H1 (cell line): ENCODE results near the gene MUC5AC. TPM values are rescaled to one million over a fixed set of nuclear protein-coding genes. Genes with fewer than 3 reads are reported as not detected.

Experiments used
- CTCF ChIA-PET: fragments of 300-600 bp; sonication (Branson Sonifier 250); formaldehyde crosslinking; loops from one replicate; lab custom pipeline; 2021; ENCODE audit not compliant: partially characterized antibody; lab: Charles Lee
- POLR2A ChIA-PET: fragments of 300-600 bp; sonication (Branson Sonifier 250); formaldehyde crosslinking; loops from one replicate; lab custom pipeline; 2021; ENCODE audit warnings: inconsistent platforms; ENCODE audit not compliant: partially characterized antibody; lab: Charles Lee
- DNase-seq, 2 experiments: peaks; one replicate each; pipeline versions ENCODE4 v3.0.0 to v3.0.0-alpha.2; 2010 to 2022; ENCODE audit warnings: low spot score in 2 of 2, low read depth in 1 of 2, mixed read lengths in 1 of 2
- FAIRE-seq: peaks from 2 replicates; lab custom pipeline; 2011; peaks lifted over from hg19 to GRCh38; lab: Jason Lieb, UNC
- H2AFZ ChIP-seq: 2 replicates; pipeline ENCODE4 v1.8.1; 2012; ENCODE audit warnings: low read length, inconsistent platforms
- H2AK5ac ChIP-seq: 2 replicates; pipeline ENCODE4 v1.6.1; 2013; ENCODE audit warnings: low read depth, low read length
- H2BK120ac ChIP-seq: replicated peaks from 2 replicates; pipeline ENCODE3; 2013; ENCODE audit warnings: low read depth, low read length, inconsistent platforms
- H2BK12ac ChIP-seq: 2 replicates; pipeline ENCODE4 v1.6.1; 2013; ENCODE audit warnings: low read depth, low read length
- H2BK15ac ChIP-seq: 2 replicates; pipeline ENCODE4 v1.6.1; 2013; ENCODE audit warnings: low read length
- H2BK20ac ChIP-seq: 2 replicates; pipeline ENCODE4 v1.6.1; 2013; ENCODE audit warnings: low read length
- H2BK5ac ChIP-seq: 2 replicates; pipeline ENCODE4 v1.6.1; 2013; ENCODE audit warnings: low read depth, low read length
- H3K14ac ChIP-seq: 2 replicates; pipeline ENCODE4 v1.6.1; 2013; ENCODE audit warnings: inconsistent platforms; ENCODE audit not compliant: insufficient read length
- H3K18ac ChIP-seq: 2 replicates; pipeline ENCODE4 v1.6.1; 2013; ENCODE audit warnings: low read length; ENCODE audit errors: extremely low read depth
- H3K23ac ChIP-seq: 2 replicates; pipeline ENCODE4 v1.6.1; 2013; ENCODE audit warnings: inconsistent platforms; ENCODE audit not compliant: insufficient read length
- H3K23me2 ChIP-seq: 2 replicates; pipeline ENCODE4 v1.6.1; 2013; ENCODE audit warnings: low read depth, low read length
- H3K27ac ChIP-seq: 2 replicates; pipeline ENCODE4 v1.6.1; 2011; ENCODE audit warnings: low read depth, low read length, inconsistent platforms
- H3K27me3 ChIP-seq, 4 experiments: replicated peaks in 1 of 4; 1 replicate in 1 of 4; 2 replicates in 3 of 4; pipeline versions ENCODE4 v1.6.1 to v1.8.1; 2011 to 2013; ENCODE audit warnings: low read length in 3 of 4, mild to moderate bottlenecking in 3 of 4, inconsistent platforms in 2 of 4, mixed read lengths in 2 of 4, moderate library complexity in 1 of 4; ENCODE audit not compliant: control insufficient read depth in 3 of 4, insufficient read depth in 3 of 4; ENCODE audit errors: extremely low read depth in 1 of 4
- H3K36me3 ChIP-seq, 4 experiments: 2 replicates each; pipeline versions ENCODE4 v1.6.1 to v1.8.1; 2011 to 2013; ENCODE audit warnings: mild to moderate bottlenecking in 4 of 4, low read length in 3 of 4, moderate library complexity in 2 of 4, control low read depth in 1 of 4, inconsistent platforms in 1 of 4; ENCODE audit not compliant: insufficient read depth in 4 of 4, control insufficient read depth in 2 of 4
- H3K4ac ChIP-seq: replicated peaks from 2 replicates; pipeline ENCODE3; 2013; ENCODE audit warnings: low read length, low read depth, mixed read lengths, inconsistent platforms; ENCODE audit not compliant: insufficient read length
- H3K4me1 ChIP-seq, 4 experiments: replicated peaks in 1 of 4; 1 replicate in 1 of 4; 2 replicates in 3 of 4; pipeline versions ENCODE4 v1.6.1 to v1.8.1; 2011 to 2013; ENCODE audit warnings: low read length in 3 of 4, inconsistent platforms in 2 of 4, mixed read lengths in 1 of 4; ENCODE audit not compliant: insufficient read depth in 4 of 4, control insufficient read depth in 3 of 4
- H3K4me2 ChIP-seq, 2 experiments: 2 replicates each; pipeline versions ENCODE4 v1.6.1 to v1.8.1; 2011 to 2013; ENCODE audit warnings: low read depth in 2 of 2, low read length in 2 of 2, control low read depth in 1 of 2, inconsistent platforms in 1 of 2, mild to moderate bottlenecking in 1 of 2; ENCODE audit not compliant: insufficient read depth in 1 of 2
- H3K4me3 ChIP-seq, 4 experiments: fragments of 200-600, 300-600 bp in 1 of 4; sonication (generic), shearing (Covaris generic), sonication (Bioruptor Twin) in 1 of 4; 2 replicates each; pipeline versions ENCODE4 v1.5.1 to v1.8.1; 2011 to 2016; ENCODE audit warnings: low read length in 4 of 4, low read depth in 3 of 4, control low read depth in 2 of 4, inconsistent platforms in 2 of 4, mild to moderate bottlenecking in 2 of 4, mixed read lengths in 1 of 4, moderate library complexity in 1 of 4; ENCODE audit not compliant: insufficient read depth in 2 of 4; ENCODE audit errors: extremely low read depth in 1 of 4
- H3K56ac ChIP-seq: replicated peaks from 2 replicates; pipeline ENCODE3; 2013; ENCODE audit warnings: low read depth, mild to moderate bottlenecking, mixed read lengths, low read length, inconsistent platforms; ENCODE audit not compliant: insufficient read length
- H3K79me1 ChIP-seq: 2 replicates; pipeline ENCODE4 v1.6.1; 2013; ENCODE audit warnings: low read depth, low read length, control low read depth
- H3K79me2 ChIP-seq, 2 experiments: 2 replicates each; pipeline versions ENCODE4 v1.6.1 to v1.8.1; 2012 to 2013; ENCODE audit warnings: low read length in 2 of 2, mild to moderate bottlenecking in 2 of 2, inconsistent platforms in 1 of 2; ENCODE audit not compliant: insufficient read depth in 2 of 2, control insufficient read depth in 1 of 2
- H3K9ac ChIP-seq, 4 experiments: replicated peaks in 1 of 4; 1 replicate in 1 of 4; 2 replicates in 3 of 4; pipeline versions ENCODE4 v1.6.1 to v1.8.1; 2011 to 2013; ENCODE audit warnings: low read depth in 3 of 4, low read length in 3 of 4, control low read depth in 2 of 4, mild to moderate bottlenecking in 2 of 4, moderate library complexity in 2 of 4, inconsistent platforms in 1 of 4; ENCODE audit errors: extremely low read depth in 1 of 4
- H3K9me3 ChIP-seq, 2 experiments: 2 replicates each; pipeline versions ENCODE4 v1.6.1 to v1.8.1; 2012 to 2013; ENCODE audit warnings: mild to moderate bottlenecking in 2 of 2, moderate library complexity in 2 of 2, control low read depth in 1 of 2, inconsistent platforms in 1 of 2, low read depth in 1 of 2, low read length in 1 of 2, mixed read lengths in 1 of 2; ENCODE audit not compliant: insufficient read depth in 2 of 2
- H4K20me1 ChIP-seq, 2 experiments: replicated peaks in 1 of 2; 2 replicates each; pipeline versions ENCODE3 to v1.8.1; 2011 to 2013; ENCODE audit warnings: inconsistent platforms in 2 of 2, low read length in 2 of 2, mild to moderate bottlenecking in 1 of 2; ENCODE audit not compliant: insufficient read depth in 2 of 2, control insufficient read depth in 1 of 2
- H4K5ac ChIP-seq: 2 replicates; pipeline ENCODE4 v1.6.1; 2013; ENCODE audit warnings: low read length, low read depth, mixed read lengths, inconsistent platforms; ENCODE audit not compliant: insufficient read length
- H4K8ac ChIP-seq: 2 replicates; pipeline ENCODE4 v1.8.0; 2013; ENCODE audit warnings: mild to moderate bottlenecking, moderate library complexity, low read length, inconsistent platforms; ENCODE audit not compliant: insufficient read depth; ENCODE audit errors: extremely low read depth
- H4K91ac ChIP-seq: replicated peaks from 2 replicates; pipeline ENCODE3; 2013; ENCODE audit warnings: low read length, mixed read lengths, inconsistent platforms; ENCODE audit not compliant: insufficient read length
- BRCA1 ChIP-seq: IDR thresholded peaks from 2 replicates; pipeline ENCODE4 v1.6.1; 2012; ENCODE audit warnings: low read depth, low read length, improper control_type of control experiment
- EP300 ChIP-seq, 2 experiments: IDR thresholded peaks; 1 replicate in 1 of 2; 2 replicates in 1 of 2; pipeline ENCODE4 v1.6.1; 2011 to 2012; ENCODE audit warnings: low read depth in 2 of 2, low read length in 2 of 2, mild to moderate bottlenecking in 2 of 2, borderline replicate concordance in 1 of 2, inconsistent platforms in 1 of 2, moderate library complexity in 1 of 2
- FOSL1 ChIP-seq: IDR thresholded peaks from 2 replicates; pipeline ENCODE4 v1.6.1; 2011; ENCODE audit warnings: mild to moderate bottlenecking, low read depth, low read length, moderate library complexity; ENCODE audit not compliant: insufficient read depth
- KDM5A ChIP-seq: fragments of 200-600 bp; IDR thresholded peaks from 2 replicates; pipeline ENCODE4 v1.7.1; 2012; ENCODE audit warnings: mild to moderate bottlenecking, low read length, inconsistent platforms, mixed read lengths
- NANOG ChIP-seq: IDR thresholded peaks from 2 replicates; pipeline ENCODE4 v1.6.1; 2011; ENCODE audit warnings: low read length, low read depth, mild to moderate bottlenecking, inconsistent platforms; ENCODE audit not compliant: insufficient read depth, poor library complexity, severe bottlenecking
- TEAD4 ChIP-seq: IDR thresholded peaks from 2 replicates; pipeline ENCODE4 v1.6.1; 2012; ENCODE audit warnings: low read depth, low read length, inconsistent platforms, mixed read lengths
- WGBS, 2 experiments: shearing (Covaris generic) in 1 of 2; methylation state at CpG; one replicate each; pipeline versions ENCODE4 v1.1.6 to v1.1.7; 2013 to 2015; ENCODE audit warnings: low lambda C conversion rate in 2 of 2, mixed read lengths in 2 of 2, inconsistent platforms in 1 of 2, low coverage in 1 of 2, missing lambda C conversion rate in 1 of 2; ENCODE audit not compliant: insufficient replicate concordance in 2 of 2, insufficient coverage in 1 of 2, insufficient read length in 1 of 2; ENCODE audit errors: extremely low coverage in 1 of 2, missing lambda C conversion rate in 1 of 2; 5-methylcytosine and 5-hydroxymethylcytosine counted together
- polyA plus RNA-seq, 7 experiments: library from polyadenylated mRNA; depleted of rRNA in 3 of 7; stranded (reverse) in 5 of 7; unstranded in 2 of 7; fragments of >200 nt in 5 of 7; fragments of 200-250 nt in 2 of 7; gene quantifications; 1 replicate in 5 of 7; 2 replicates in 1 of 7; 4 replicates in 1 of 7; pipeline versions ENCODE4 v1.2.1 to v1.2.3, GENCODE V29; 2011 to 2013; ENCODE audit warnings: missing spikeins in 2 of 7, mixed read lengths in 2 of 7
- total RNA-seq: library from RNA; stranded (reverse); fragmentation: NEBNext Ultra II Directional; extraction: Animal tissue kit (Norgen Biotek cat#: 25700); gene quantifications from 2 replicates; pipeline ENCODE4 v1.2.1, GENCODE V29; 2021
- TF ChIP-seq, protein P1 (sequence below), 3 experiments: IDR thresholded peaks; 1 replicate in 2 of 3; 2 replicates in 1 of 3; pipeline versions ENCODE4 v1.5.1 to v1.6.1; 2011; ENCODE audit warnings: low read length in 3 of 3, mild to moderate bottlenecking in 3 of 3, inconsistent platforms in 2 of 3, low read depth in 1 of 3, moderate library complexity in 1 of 3; ENCODE audit not compliant: insufficient read depth in 1 of 3; ENCODE audit errors: control extremely low read depth in 1 of 3

The MUC5AC gene
- total and polyA plus RNA-seq, 2 of the 8 experiments (the other 6 are each of a cell fraction or from before 2014, with no cell fraction given): not detected

GRCh38 chr11:1230456-1231395 lies 73.0 kb downstream of the MUC5AC start:
- Histone ChIP-seq H2BK15ac (no peak overlapping the region), H2BK120ac (no peak overlapping the region), H3K9ac (no peak overlapping the region), H2AK5ac (no peak overlapping the region), H4K20me1 (peaks cover 0 to 1% of the 10 kb centered on the region in 2 experiments), H3K23ac (no peak overlapping the region), H4K91ac (no peak overlapping the region), H3K79me2 (no peaks in the 10 kb centered on the region), H3K18ac (no peak overlapping the region; the same call in 1 of the 2 replicates), H3K4me1 (peaks cover 0 to 3% (median 0%) of the 10 kb centered on the region in 4 experiments; a peak in 1 of 7 replicates), H4K8ac (no peak overlapping the region), H2BK12ac (no peak overlapping the region), H3K4me3 (no peak overlapping the region), H3K36me3 (no peaks in the 10 kb centered on the region), H3K27me3 (no peaks in the 10 kb centered on the region), H3K14ac (no peak overlapping the region), H3K79me1 (no peaks in the 10 kb centered on the region), H3K4me2 (no peak overlapping the region), H2BK20ac (no peak overlapping the region), H2AFZ (no peak overlapping the region), H4K5ac (no peak overlapping the region), H3K27ac (no peak overlapping the region), H2BK5ac (no peak overlapping the region), H3K56ac (no peak overlapping the region), H3K9me3 (no peaks in the 10 kb centered on the region; a peak in 1 of 4 replicates), H3K23me2 (no peaks in the 10 kb centered on the region), H3K4ac (no peak overlapping the region)
- POLR2A ChIA-PET: interaction anchor here (1.0 kb wide), 1 partner anchor 121 kb away, joined by 3 read pairs; no protein-coding TSS in a partner anchor
- FAIRE-seq: no peak
- TF ChIP-seq, protein P1, sequence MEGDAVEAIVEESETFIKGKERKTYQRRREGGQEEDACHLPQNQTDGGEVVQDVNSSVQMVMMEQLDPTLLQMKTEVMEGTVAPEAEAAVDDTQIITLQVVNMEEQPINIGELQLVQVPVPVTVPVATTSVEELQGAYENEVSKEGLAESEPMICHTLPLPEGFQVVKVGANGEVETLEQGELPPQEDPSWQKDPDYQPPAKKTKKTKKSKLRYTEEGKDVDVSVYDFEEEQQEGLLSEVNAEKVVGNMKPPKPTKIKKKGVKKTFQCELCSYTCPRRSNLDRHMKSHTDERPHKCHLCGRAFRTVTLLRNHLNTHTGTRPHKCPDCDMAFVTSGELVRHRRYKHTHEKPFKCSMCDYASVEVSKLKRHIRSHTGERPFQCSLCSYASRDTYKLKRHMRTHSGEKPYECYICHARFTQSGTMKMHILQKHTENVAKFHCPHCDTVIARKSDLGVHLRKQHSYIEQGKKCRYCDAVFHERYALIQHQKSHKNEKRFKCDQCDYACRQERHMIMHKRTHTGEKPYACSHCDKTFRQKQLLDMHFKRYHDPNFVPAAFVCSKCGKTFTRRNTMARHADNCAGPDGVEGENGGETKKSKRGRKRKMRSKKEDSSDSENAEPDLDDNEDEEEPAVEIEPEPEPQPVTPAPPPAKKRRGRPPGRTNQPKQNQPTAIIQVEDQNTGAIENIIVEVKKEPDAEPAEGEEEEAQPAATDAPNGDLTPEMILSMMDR (IDR thresholded peaks at IDR 0.05; ENCODE audit: control extremely low read depth in 1 of 3, insufficient read depth in 1 of 3, low read depth in 1 of 3, low read length in 3 of 3): peak in 2 of 3 experiments; percentile 1 to 8; a peak in 1 of 4 replicates
- TF ChIP-seq BRCA1 (no peak), NANOG (no peak), TEAD4 (peak; percentile 28; the same call in 1 of the 2 replicates), KDM5A (no peak), EP300 (IDR thresholded peaks at IDR 0.05; ENCODE audit: borderline replicate concordance in 1 of 2, low read depth in 2 of 2, low read length in 2 of 2) (no peak), FOSL1 (no peak)
- peak in 1 of 2 experiments; percentile 41 for DNase-seq
- CTCF ChIA-PET: interaction anchor here (1.2 to 1.4 kb wide), 2 partner anchors 10 to 117 kb away, joined by 3 read pairs; no protein-coding TSS in a partner anchor
- WGBS, 2 experiments: 91% methylated on average over 34 of the region's 45 CpGs; no CpG with 5 or more reads in 1 of the 2 experiments
